Muscle layer of colon (tissue), 2 donors: ENCODE results near the gene LSM5.
"Not testable (repeated sequence)": the region's sequence is repeated elsewhere in the genome, so short reads cannot be mapped to it uniquely, and the experiment has no call there.

Experiments used
- H3K27ac ChIP-seq: one replicate; pipeline ENCODE4 v1.7.0; 2013; ENCODE audit warnings: low read depth, mild to moderate bottlenecking, low read length, moderate library complexity
- H3K27me3 ChIP-seq, 2 donors: one replicate each; pipeline ENCODE4 v1.7.0; 2013; ENCODE audit warnings: low read length in 2 of 2, mild to moderate bottlenecking in 2 of 2; ENCODE audit not compliant: insufficient read depth in 2 of 2, control insufficient read depth in 1 of 2
- H3K36me3 ChIP-seq: one replicate; pipeline ENCODE4 v1.7.0; 2013; ENCODE audit warnings: mild to moderate bottlenecking, low read length; ENCODE audit not compliant: insufficient read depth
- H3K4me1 ChIP-seq: one replicate; pipeline ENCODE4 v1.7.0; 2013; ENCODE audit warnings: mild to moderate bottlenecking, low read length; ENCODE audit not compliant: insufficient read depth
- H3K4me3 ChIP-seq, 2 donors: one replicate each; pipeline ENCODE4 v1.7.0; 2013; ENCODE audit warnings: low read length in 2 of 2, low read depth in 1 of 2, mild to moderate bottlenecking in 1 of 2, moderate library complexity in 1 of 2
- H3K9ac ChIP-seq: one replicate; pipeline ENCODE4 v1.7.0; 2013; ENCODE audit warnings: low read length
- H3K9me3 ChIP-seq: one replicate; pipeline ENCODE4 v1.7.0; 2013; ENCODE audit warnings: mild to moderate bottlenecking, low read length
- donor health status: abdominal sarcoma.
- donor health status: Adenocarcinoma of cecum.

LSM5 gene

GRCh38 chr7:32501522-32501921 is 11.3 kb upstream of the LSM5 start:
- Histone ChIP-seq H3K4me1 (peaks cover 16% of the 10 kb centered on the region), H3K27ac (no peak overlapping the region), H3K9me3 (no peaks in the 10 kb centered on the region)

DNA sequence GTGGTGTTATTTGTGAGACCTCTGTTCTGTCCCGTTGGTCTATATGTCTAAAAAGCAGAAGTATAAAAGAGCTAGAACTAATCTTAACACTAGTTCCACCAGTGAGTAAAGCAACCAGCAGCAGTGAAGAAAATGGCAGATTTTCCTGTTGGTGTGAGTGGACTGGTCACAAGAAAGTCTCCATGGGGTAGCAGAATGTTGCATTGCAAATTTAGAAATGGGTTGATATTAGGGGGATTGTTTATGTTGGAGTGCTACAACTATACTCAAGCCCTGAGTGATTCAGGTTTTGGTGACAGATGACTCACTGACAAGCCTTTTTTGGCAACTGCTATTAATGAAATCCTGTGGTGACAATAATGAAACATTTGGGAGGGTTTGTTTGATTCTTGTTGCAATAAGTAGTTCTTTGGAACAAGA is 10.8 kb upstream of the LSM5 start:
- Histone ChIP-seq H3K27ac (no peak overlapping the region), H3K36me3 (no peaks in the 10 kb centered on the region), H3K9me3 (no peaks in the 10 kb centered on the region), H3K27me3 (no peaks in the 10 kb centered on the region), H3K4me1 (peaks cover 20% of the 10 kb centered on the region), H3K9ac (no peak overlapping the region), H3K4me3 (no peak overlapping the region)

More at GRCh38 chr7:32501522-32501921, 11.3 kb upstream of the LSM5 start:
- Histone ChIP-seq H3K36me3 (no peaks in the 10 kb centered on the region), H3K27me3 (no peaks in the 10 kb centered on the region), H3K4me3 (no peak overlapping the region), H3K9ac (no peak overlapping the region)

GRCh38 chr7:32500216-32500615 is 10.0 kb upstream of the LSM5 start:
- not testable (repeated sequence) for H3K36me3 ChIP-seq, H3K9me3 ChIP-seq, H3K4me3 ChIP-seq, H3K27ac ChIP-seq, H3K9ac ChIP-seq, H3K27me3 ChIP-seq
- H3K4me1 ChIP-seq = peaks cover 20% of the 10 kb centered on the region

DNA sequence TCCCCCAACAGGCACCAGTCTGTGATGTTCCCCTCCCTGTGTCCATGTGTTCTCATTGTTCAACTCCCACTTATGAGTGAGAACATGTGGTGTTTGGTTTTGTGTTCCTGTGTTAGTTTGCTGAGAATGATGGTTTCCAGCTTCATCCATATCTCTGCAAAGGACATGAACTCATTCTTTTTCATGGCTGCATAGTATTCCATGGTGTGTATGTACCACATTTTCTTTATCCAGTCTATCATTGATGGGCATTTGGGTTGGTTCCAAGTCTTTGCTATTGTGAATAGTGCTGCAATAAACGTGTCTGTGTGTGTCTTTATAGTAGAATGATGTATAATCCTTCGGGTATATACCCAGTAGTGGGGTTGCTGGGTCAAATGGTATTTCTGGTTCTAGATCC is 9.6 kb upstream of the LSM5 start:
- H3K27ac ChIP-seq, H3K9ac ChIP-seq, H3K27me3 ChIP-seq, H3K9me3 ChIP-seq, H3K4me3 ChIP-seq, H3K36me3 ChIP-seq: not testable (repeated sequence)
- peaks cover 20% of the 10 kb centered on the region for H3K4me1 ChIP-seq

DNA sequence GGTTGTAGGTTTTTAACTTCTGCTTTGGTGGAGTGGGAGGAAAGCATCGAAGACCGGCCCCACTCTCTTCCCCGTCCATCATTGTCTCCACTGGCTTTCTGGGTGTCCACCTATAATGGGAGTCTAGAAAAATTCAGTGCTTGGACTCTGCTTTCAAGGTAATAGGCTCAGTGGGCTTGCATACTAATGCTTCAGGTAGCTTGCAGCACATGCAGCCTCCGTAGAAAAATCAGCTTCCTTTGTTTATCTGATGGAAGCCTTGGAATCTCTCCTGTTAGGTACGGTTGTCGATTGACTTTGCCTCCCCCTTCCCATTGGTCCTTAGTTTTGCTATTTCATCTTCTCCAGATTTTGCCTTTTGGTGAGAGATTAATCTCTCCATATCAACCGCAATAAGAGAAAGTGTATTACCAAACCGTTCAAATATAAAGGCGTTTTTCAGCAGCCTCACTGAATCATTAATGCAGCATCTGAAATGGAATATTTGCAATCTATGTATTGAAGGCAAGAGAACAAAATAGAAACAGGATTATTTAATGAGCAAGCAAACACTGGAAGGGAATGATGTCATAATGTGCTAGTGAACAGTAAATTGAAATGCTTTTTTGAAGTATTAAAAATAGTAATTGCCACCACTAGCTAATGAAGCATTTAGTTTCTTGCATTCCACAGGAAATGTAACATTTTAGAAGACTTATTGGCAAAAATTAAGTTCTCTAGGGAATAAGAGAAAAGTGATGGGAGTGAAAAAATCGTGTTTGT is 6.1 kb upstream of the LSM5 start:
- H3K9me3 ChIP-seq = no peaks in the 10 kb centered on the region
- peak overlapping the region; percentile 49 to 72 for H3K4me3 ChIP-seq
- H3K36me3 ChIP-seq = no peaks in the 10 kb centered on the region
- peaks cover 18% of the 10 kb centered on the region for H3K4me1 ChIP-seq
- peak overlapping the region; percentile 2 for H3K9ac ChIP-seq
- no peaks in the 10 kb centered on the region for H3K27me3 ChIP-seq
- peak overlapping the region; percentile 98 for H3K27ac ChIP-seq

DNA sequence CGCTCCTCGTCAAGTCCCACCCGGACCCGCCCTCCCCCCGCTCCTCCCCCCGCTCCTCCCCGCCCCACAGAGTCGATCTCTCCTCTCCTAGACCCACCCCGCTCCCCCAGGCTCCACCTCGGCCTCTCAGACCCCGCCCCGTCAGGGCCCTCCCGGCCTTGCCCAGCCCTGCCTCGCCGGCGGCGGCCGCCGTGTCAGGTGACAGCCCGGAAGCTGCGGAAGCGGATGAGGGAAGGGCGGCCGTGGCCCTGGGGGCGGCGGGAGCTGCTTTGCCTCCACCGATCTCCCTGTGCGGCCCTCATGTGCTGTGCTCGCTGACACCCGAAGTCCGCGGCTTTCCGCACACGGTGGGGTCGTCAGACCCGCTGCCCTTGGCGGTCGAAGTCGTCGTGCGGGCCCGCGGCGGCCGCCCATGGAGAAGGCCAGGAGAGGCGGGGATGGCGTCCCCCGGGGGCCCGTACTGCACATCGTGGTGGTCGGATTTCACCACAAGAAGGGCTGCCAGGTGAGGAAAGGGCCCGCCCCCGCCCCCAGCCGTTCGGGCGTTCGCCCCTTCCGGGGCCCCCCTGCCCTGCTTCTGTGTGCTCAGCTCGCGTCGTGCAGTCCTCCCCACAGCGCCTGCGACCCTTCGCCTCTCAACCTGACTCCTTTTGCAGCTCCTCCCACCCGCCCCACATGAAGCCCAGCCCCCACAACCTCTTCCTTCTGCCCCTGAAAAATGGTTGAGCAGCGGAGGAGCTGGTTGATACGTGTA is 5.3 kb upstream of the LSM5 start, which contains the start of gene AVL9:
TSS of gene AVL9 (plus strand) at position 192 of the 754 bp plus-strand sequence. CDS start at position 413, 221 bp downstream.
- Histone ChIP-seq H3K9me3 (no peaks in the 10 kb centered on the region), H3K27ac (peak within 1 kb of the TSS; percentile 98), H3K4me3 (peak within 1 kb of the TSS; percentile 77 to 88), H3K27me3 (no peaks in the 10 kb centered on the region), H3K9ac (peak within 1 kb of the TSS; percentile 84), H3K36me3 (no peaks in the 10 kb centered on the region), H3K4me1 (peaks cover 13% of the 10 kb centered on the region)

DNA sequence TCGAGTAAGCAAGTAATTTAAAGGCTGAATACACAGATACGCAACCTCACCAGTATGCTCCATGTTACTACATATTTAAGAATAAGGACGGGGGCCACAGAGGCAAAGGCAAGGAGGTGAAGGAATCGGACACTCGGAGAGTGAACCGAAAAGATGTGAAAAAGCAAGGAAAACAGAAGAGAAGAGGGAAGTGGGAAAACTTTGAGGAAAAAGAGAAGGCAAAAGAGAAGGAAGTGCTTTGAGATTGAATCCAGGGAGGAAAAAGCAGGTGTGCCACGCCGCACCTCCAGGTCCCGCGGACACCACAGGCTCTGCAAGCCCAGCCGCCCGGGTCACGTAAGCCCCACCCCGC is 4.7 kb upstream of the LSM5 start:
- no peaks in the 10 kb centered on the region for H3K36me3 ChIP-seq
- peak overlapping the region; percentile 77 to 88 for H3K4me3 ChIP-seq
- peaks cover 13% of the 10 kb centered on the region for H3K4me1 ChIP-seq
- H3K27me3 ChIP-seq = no peaks in the 10 kb centered on the region
- peak overlapping the region; percentile 83 for H3K27ac ChIP-seq
- H3K9me3 ChIP-seq = no peaks in the 10 kb centered on the region
- peak overlapping the region; percentile 84 for H3K9ac ChIP-seq

DNA sequence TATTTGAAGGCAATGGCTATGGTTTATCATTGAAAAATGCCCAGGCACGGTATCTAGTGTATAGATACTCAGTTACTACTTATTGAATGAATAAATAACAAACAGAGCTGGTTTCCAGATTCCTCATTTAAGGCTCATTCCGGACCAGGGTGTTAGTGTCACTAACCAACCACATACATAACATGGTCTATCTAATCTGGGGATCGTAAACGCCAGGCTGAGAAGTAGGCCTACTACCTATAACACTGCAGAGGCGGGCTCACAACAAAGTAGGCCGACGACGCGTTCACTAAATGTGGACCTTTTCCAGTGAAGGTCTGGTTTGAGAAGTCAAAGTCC is 423 bp downstream of the LSM5 start:
- H3K4me3 ChIP-seq = peak overlapping the region; percentile 54 to 66
- H3K9me3 ChIP-seq = no peaks in the 10 kb centered on the region
- H3K36me3 ChIP-seq = peaks cover 16% of the 10 kb centered on the region
- H3K27me3 ChIP-seq = no peaks in the 10 kb centered on the region
- H3K27ac ChIP-seq = peak overlapping the region; percentile 92
- H3K4me1 ChIP-seq = peaks cover 14% of the 10 kb centered on the region
- H3K9ac ChIP-seq = peak overlapping the region; percentile 31

DNA sequence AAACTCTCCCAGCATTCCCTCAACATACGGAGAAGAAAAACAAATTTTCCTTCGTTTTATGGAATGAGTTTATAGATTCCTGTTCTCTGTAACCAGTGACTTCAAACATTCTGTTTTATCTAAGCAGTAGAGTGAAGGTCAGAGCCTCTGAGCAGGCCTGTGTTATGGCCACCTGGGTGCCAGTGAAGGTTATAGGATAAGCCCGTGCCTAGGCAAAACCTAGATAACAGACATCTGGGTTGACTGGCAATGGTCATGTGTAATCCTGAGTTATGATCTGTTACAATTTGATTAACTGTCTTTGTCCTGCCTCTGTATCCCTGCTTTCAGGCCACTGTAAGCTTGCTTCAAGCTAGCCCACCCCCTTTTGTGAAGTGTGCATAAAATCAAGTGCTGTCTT is 8.3 kb downstream of the LSM5 start:
- Histone ChIP-seq H3K36me3 (peaks cover 8% of the 10 kb centered on the region), H3K27ac (no peak overlapping the region), H3K4me3 (no peak overlapping the region), H3K9ac (no peak overlapping the region), H3K9me3 (no peaks in the 10 kb centered on the region), H3K27me3 (no peaks in the 10 kb centered on the region), H3K4me1 (no peaks in the 10 kb centered on the region)

DNA sequence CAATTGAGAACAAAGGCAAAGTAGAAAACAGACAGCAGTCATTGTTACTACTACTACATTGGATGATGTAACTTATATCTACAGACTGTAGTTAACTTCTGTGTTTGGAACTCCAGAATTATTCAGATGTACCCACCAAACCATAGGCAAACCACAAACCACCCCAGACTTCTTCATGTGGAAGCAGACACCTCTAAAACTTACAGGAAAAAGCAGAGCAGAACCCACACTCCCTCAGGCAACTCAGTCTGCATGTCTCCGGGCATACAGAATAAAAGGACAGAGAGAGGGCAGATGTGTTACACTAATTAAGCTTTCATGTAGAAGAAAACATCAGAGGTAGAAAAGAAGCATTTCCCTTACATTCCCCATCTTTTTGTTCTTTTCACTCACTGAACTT is 9.0 kb downstream of the LSM5 start:
- Histone ChIP-seq H3K9ac (no peak overlapping the region), H3K36me3 (peaks cover under 1% of the 10 kb centered on the region), H3K4me3 (no peak overlapping the region), H3K9me3 (no peaks in the 10 kb centered on the region), H3K27ac (no peak overlapping the region), H3K27me3 (no peaks in the 10 kb centered on the region), H3K4me1 (no peaks in the 10 kb centered on the region)

GRCh38 chr7:32479574-32480200 is 10.5 kb downstream of the LSM5 start:
- Histone ChIP-seq H3K27me3 (no peaks in the 10 kb centered on the region), H3K4me3 (no peak overlapping the region), H3K9ac (no peak overlapping the region), H3K36me3 (no peaks in the 10 kb centered on the region), H3K4me1 (no peaks in the 10 kb centered on the region), H3K27ac (no peak overlapping the region), H3K9me3 (no peaks in the 10 kb centered on the region)
